Natural killer cell treated with Interleukin-12 subunit alpha and Interleukin-12 subunit beta and Interleukin-15 and Interleukin-18, amount 100 ng/mL, for 72 hours (primary cell): ENCODE data around the gene NLGN4X. TPM values are rescaled to one million over a fixed set of nuclear protein-coding genes. Genes with fewer than 3 reads are reported as not detected.

Source experiments
- ATAC-seq, 2 donors: fragments of 150-1000 bp; cut with Tn5 transposase in 1 of 2; sonication (Bioruptor Pico), chemical (Tn5 transposase) in 1 of 2; 2 replicates each; pipeline ENCODE4 v1.10.0; 2021
- DNase-seq: peaks from one replicate; pipeline ENCODE4 v3.0.0; 2022; ENCODE audit warnings: low spot score
- H3K27ac Mint-ChIP-seq, 2 donors: 1 replicate in 1 of 2; 2 replicates in 1 of 2; pipeline ENCODE4 v1.8.0; 2022; ENCODE audit warnings: mixed read lengths in 2 of 2, mild to moderate bottlenecking in 1 of 2, moderate library complexity in 1 of 2
- H3K27me3 Mint-ChIP-seq, 2 donors: 1 replicate in 1 of 2; 2 replicates in 1 of 2; pipeline ENCODE4 v1.8.0; 2022; ENCODE audit warnings: mixed read lengths in 2 of 2
- H3K36me3 Mint-ChIP-seq: one replicate; pipeline ENCODE4 v1.8.0; 2022; ENCODE audit warnings: mixed read lengths
- H3K4me1 Mint-ChIP-seq, 2 donors: 1 replicate in 1 of 2; 2 replicates in 1 of 2; pipeline ENCODE4 v1.8.0; 2022; ENCODE audit warnings: low read depth in 2 of 2, mixed read lengths in 2 of 2, mild to moderate bottlenecking in 1 of 2
- H3K4me3 Mint-ChIP-seq: one replicate; pipeline ENCODE4 v1.8.0; 2022; ENCODE audit warnings: mixed read lengths
- H3K9me3 Mint-ChIP-seq: 2 replicates; pipeline ENCODE4 v1.8.0; 2022; ENCODE audit warnings: mixed read lengths
- total RNA-seq, 2 donors: library from RNA; stranded (reverse); gene quantifications; one replicate each; pipeline ENCODE4 v1.2.3, GENCODE V29; 2022

Gene NLGN4X
- total RNA-seq, 2 donors from 2014 or later, result not detected

GRCh38 chrX:5852941-5853340 lies 375.7 kb downstream of the NLGN4X start:
- DNase-seq, result no peak
- Mint-ChIP-seq H3K27ac (no peak overlapping the region), H3K4me3 (no peak overlapping the region), H3K4me1 (no peaks in the 10 kb centered on the region), H3K27me3 (no peaks in the 10 kb centered on the region), H3K36me3 (no peaks in the 10 kb centered on the region), H3K9me3 (peaks cover 7% of the 10 kb centered on the region)
- ATAC-seq, result no peak

GRCh38 chrX:5842601-5843000 lies 386.1 kb downstream of the NLGN4X start:
- no peak for ATAC-seq

More at GRCh38 chrX:5842601-5843000, 386.1 kb downstream of the NLGN4X start:
- no peaks in the 10 kb centered on the region for H3K4me1 Mint-ChIP-seq
- no peaks in the 10 kb centered on the region for H3K36me3 Mint-ChIP-seq
- no peak overlapping the region for H3K4me3 Mint-ChIP-seq
- peaks cover 12% of the 10 kb centered on the region for H3K9me3 Mint-ChIP-seq
- no peaks in the 10 kb centered on the region for H3K27me3 Mint-ChIP-seq
- H3K27ac Mint-ChIP-seq, result no peak overlapping the region
- DNase-seq, result no peak
